ENCODE results near the gene EXOG. TPM values are rescaled to one million over a fixed set of nuclear protein-coding genes. Genes with fewer than 3 reads are reported as not detected.

EXOG gene
- total RNA-seq, 1 donor from 2014 or later: 20.8 TPM

- H3K27ac Mint-ChIP-seq: no peak overlapping the region
- H3K4me1 Mint-ChIP-seq: no peaks in the 10 kb centered on the region
- H3K4me3 Mint-ChIP-seq: no peak overlapping the region
- H3K36me3 Mint-ChIP-seq (ENCODE audit: low read depth): no peaks in the 10 kb centered on the region
- H3K27me3 Mint-ChIP-seq: peaks cover 2% of the 10 kb centered on the region
- no peak for DNase-seq
- no peaks in the 10 kb centered on the region for H3K9me3 Mint-ChIP-seq
- intact Hi-C loops (cut with micrococcal nuclease): no loop called here
Measured at GRCh38 chr3:38549486-38549885, 53.3 kb downstream of the EXOG start.

DNA sequence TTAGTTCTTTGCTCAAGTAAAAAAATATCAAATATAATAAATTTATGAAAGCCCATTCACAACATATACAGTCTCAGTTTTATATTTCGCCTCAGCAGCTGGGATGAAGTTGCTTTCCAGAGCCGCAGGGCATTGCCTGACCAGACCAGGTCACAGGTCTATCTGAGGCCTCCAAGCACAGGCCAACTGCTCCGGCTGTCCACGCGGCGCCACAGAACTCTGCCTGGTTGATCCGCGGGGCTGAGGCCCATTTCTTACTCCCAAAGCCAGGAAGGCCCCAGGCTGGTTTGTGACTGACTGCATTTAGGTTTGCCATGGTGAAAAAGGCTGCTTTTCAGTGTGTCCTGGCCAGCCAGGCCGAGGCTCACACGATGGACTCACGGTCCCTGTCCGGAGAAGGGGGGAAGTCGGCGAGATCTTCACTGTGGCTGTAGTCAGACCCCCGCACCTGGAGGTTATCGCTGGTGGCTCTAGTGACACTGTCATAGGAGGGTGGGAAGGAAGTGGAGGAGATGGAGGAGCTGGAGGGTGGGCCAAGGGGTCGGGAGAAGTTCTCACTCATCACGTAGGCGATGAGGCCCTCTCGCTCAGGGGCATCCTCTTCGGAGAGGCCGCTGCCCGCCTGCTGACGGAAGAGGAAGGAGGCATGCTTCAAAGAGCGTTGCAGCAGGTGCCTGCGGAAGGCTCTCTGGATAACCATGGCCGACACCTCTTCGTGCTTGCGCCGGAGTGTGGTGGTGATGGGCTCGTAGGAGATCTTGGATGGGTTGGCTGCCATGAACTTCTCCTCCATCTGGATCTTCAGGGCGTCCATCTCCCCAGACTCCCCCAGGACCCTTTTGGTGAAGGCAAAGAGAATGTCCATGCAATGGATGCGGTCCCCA is 54.1 kb downstream of the EXOG start:
- peaks cover 2% of the 10 kb centered on the region for H3K27me3 Mint-ChIP-seq
- no peaks in the 10 kb centered on the region for H3K9me3 Mint-ChIP-seq
- intact Hi-C loops (cut with micrococcal nuclease): no loop called here
- no peak for DNase-seq
- no peaks in the 10 kb centered on the region for H3K4me1 Mint-ChIP-seq
- no peak overlapping the region for H3K4me3 Mint-ChIP-seq
- H3K27ac Mint-ChIP-seq: no peak overlapping the region
- H3K36me3 Mint-ChIP-seq (ENCODE audit: low read depth): no peaks in the 10 kb centered on the region

DNA sequence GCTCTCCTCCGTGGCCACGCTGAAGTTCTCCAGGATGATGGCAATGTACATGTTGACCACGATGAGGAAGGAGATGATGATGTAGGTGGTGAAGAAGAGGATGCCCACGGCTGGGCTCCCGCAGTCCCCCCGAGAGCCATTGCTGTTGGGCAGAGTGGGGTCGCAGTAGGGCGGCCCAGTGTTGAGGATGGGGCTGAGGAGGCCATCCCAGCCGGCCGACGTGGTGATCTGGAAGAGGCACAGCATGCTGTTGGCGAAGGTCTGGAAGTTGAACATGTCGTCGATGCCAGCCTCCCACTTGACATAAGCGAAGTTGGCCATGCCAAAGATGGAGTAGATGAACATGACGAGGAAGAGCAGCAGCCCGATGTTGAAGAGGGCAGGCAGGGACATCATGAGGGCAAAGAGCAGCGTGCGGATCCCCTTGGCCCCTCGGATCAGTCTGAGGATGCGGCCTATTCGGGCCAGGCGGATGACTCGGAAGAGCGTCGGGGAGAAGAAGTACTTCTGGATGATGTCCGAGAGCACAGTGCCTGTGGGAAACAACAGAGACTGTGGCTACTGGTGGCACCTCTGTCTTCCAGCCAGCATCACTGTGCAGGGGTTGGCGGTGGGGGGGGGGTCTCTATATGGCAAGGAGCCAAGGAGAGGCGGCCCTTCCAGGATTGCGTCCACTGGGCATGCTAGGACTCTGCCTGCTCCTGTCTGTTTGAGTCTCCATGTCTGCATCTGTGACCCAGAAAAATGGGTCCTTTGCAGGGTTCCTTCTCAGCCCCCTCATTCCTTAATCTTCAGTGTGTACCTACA is 55.1 kb downstream of the EXOG start:
- intact Hi-C loops (cut with micrococcal nuclease): no loop called here
- H3K4me3 Mint-ChIP-seq: no peak overlapping the region
- H3K36me3 Mint-ChIP-seq (ENCODE audit: low read depth): no peaks in the 10 kb centered on the region
- no peaks in the 10 kb centered on the region for H3K4me1 Mint-ChIP-seq
- DNase-seq: no peak
- no peak overlapping the region for H3K27ac Mint-ChIP-seq
- peaks cover 4% of the 10 kb centered on the region for H3K27me3 Mint-ChIP-seq
- H3K9me3 Mint-ChIP-seq: no peaks in the 10 kb centered on the region

DNA sequence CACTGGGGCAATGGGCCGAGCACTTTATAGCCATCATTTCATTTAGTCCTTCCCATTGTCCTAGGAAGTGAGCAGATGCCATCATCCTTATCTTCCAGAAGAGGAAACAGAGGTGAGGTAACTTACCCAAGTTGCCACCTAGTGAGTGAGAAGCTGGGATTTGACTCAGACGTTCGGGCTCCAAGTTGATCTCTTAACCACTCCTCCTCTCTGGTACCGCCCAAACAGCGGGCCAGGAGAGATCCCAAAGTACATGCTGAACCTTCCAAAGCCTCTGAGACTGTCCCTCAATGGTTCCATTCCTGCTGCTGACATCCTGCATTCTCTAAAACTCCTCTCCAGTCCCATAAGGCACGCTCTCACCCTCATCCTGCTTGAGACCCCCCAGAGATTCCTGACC is 56.2 kb downstream of the EXOG start:
- no peaks in the 10 kb centered on the region for H3K36me3 Mint-ChIP-seq (ENCODE audit: low read depth)
- peaks cover 2% of the 10 kb centered on the region for H3K27me3 Mint-ChIP-seq
- H3K4me1 Mint-ChIP-seq: no peaks in the 10 kb centered on the region
- no peaks in the 10 kb centered on the region for H3K9me3 Mint-ChIP-seq
- DNase-seq: no peak
- H3K4me3 Mint-ChIP-seq: no peak overlapping the region
- intact Hi-C loops (cut with micrococcal nuclease): no loop called here
- H3K27ac Mint-ChIP-seq: no peak overlapping the region

DNA sequence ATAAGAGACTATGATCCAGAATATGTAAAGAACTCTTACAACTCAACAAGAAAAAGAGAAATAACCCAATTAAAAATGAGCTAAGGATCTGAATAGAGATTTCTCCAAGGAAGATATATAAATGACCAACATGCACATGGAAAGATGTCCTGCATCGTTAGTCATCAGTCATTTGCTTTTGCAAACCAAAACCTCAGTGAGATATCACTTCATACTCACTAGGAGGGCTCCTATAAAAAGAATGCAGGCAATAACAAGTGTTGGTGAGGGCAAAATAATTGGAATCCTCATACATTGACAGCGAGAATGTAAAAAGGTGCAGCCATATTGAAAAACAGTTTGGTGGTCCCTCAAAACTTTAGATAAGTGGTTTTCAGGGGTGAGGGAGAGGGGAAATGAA is 56.9 kb downstream of the EXOG start:
- H3K4me1 Mint-ChIP-seq: no peaks in the 10 kb centered on the region
- no peak overlapping the region for H3K27ac Mint-ChIP-seq
- no peaks in the 10 kb centered on the region for H3K9me3 Mint-ChIP-seq
- DNase-seq: no peak
- H3K36me3 Mint-ChIP-seq (ENCODE audit: low read depth): no peaks in the 10 kb centered on the region
- no peak overlapping the region for H3K4me3 Mint-ChIP-seq
- H3K27me3 Mint-ChIP-seq: peaks cover 4% of the 10 kb centered on the region
- intact Hi-C loops (cut with micrococcal nuclease): no loop called here

DNA sequence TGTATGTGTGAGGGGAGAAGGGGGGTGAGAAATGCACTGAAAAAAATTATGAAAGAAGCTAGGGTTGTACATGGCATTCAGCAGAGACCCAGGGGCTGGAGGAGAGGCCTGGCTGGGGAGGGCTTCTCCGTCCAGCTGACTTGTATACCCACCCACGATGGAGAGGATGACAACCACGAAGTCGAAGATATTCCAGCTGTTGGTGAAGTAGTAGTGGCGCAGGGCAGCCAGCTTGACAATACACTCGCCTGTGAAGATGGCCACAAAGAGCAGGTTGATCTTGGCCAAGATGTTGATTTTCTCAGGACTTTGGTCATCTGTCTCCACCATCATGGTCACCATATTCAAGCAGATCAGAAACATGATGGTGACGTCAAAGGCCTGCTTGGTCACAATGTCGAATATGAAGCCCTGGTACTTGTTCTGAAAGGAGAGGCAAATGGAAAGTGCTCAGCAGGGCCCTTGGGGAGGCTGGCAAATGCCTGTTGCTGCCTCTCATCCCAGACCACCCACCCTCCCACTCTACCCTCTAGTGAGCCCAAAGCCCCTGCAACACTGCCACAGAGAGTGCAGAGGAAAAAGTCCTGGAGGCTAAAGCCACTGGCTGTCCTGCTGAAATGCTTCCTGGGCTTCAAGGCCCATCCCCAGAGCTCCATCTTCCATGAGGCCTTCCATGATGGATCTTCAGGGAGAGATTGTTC is 58.1 kb downstream of the EXOG start:
- Mint-ChIP-seq H3K4me3 (no peak overlapping the region), H3K27ac (no peak overlapping the region), H3K9me3 (no peaks in the 10 kb centered on the region), H3K27me3 (peaks cover 4% of the 10 kb centered on the region), H3K36me3 (ENCODE audit: low read depth) (no peaks in the 10 kb centered on the region), H3K4me1 (no peaks in the 10 kb centered on the region)
- intact Hi-C loops (cut with micrococcal nuclease): no loop called here
- DNase-seq: no peak

DNA sequence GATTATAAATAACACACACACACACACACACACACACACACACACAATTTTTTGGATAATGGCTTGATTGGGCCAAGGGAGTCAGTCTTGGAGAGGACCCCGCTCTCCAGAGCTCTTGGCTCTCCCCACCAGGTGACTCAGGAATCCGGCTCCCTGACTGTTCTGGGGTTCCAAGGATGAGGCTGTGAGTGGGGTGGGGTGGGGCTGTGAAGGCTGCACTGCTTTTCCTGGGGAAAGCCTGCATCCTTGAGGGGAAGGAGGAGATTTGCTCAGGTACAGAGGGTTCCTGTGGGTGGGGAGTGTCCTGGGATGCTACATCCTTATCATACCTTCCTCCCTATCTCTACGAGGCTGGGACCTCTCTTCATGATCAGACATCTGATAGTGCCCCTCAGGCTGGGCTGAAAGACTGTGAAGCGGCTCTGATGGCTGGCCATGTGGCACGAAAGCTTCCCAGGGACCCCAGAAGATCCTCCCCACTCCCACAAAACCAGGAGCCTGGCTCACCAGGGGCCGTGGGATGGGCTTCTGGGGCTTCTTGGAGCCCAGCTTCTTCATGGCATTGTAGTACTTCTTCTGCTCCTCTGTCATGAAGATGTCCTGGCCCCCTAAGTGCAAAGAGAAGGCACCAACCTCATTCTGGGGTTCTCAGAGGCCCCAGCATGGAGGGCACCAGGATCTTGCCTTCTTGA is 59.2 kb downstream of the EXOG start:
- Mint-ChIP-seq H3K27me3 (peaks cover 4% of the 10 kb centered on the region), H3K4me1 (no peaks in the 10 kb centered on the region), H3K27ac (no peak overlapping the region), H3K9me3 (no peaks in the 10 kb centered on the region), H3K4me3 (no peak overlapping the region), H3K36me3 (ENCODE audit: low read depth) (no peaks in the 10 kb centered on the region)
- intact Hi-C loops (cut with micrococcal nuclease): no loop called here
- DNase-seq: no peak

DNA sequence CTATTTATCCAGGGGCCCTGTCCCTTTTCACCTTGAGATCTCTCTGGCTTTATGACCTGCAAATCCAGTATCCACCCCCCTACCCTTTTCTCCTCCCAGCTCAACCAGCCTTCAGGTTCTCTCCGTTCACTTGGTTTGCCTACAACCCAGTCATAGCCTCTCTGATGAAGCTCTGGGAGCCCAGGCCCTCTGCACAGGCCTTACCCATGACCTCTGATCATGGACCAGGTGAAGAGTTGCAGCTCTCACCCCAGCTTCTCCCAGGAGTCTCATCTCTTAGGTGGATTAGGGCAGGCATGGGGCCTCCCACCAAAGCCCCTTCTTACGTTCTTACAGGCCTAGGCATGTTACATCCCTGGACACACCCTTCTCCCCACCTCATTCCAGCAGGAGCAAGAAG is 59.8 kb downstream of the EXOG start:
- Mint-ChIP-seq H3K27ac (no peak overlapping the region), H3K27me3 (peaks cover 4% of the 10 kb centered on the region), H3K4me1 (no peaks in the 10 kb centered on the region), H3K36me3 (ENCODE audit: low read depth) (no peaks in the 10 kb centered on the region), H3K4me3 (no peak overlapping the region), H3K9me3 (no peaks in the 10 kb centered on the region)
- DNase-seq: no peak
- intact Hi-C loops (cut with micrococcal nuclease): no loop called here

GRCh38 chr3:38556640-38557358 is 60.7 kb downstream of the EXOG start:
- intact Hi-C loops (cut with micrococcal nuclease): no loop called here
- H3K36me3 Mint-ChIP-seq (ENCODE audit: low read depth): no peaks in the 10 kb centered on the region
- no peak overlapping the region for H3K4me3 Mint-ChIP-seq
- peaks cover 4% of the 10 kb centered on the region for H3K27me3 Mint-ChIP-seq
- no peaks in the 10 kb centered on the region for H3K9me3 Mint-ChIP-seq
- H3K4me1 Mint-ChIP-seq: no peaks in the 10 kb centered on the region
- no peak overlapping the region for H3K27ac Mint-ChIP-seq
- no peak for DNase-seq

DNA sequence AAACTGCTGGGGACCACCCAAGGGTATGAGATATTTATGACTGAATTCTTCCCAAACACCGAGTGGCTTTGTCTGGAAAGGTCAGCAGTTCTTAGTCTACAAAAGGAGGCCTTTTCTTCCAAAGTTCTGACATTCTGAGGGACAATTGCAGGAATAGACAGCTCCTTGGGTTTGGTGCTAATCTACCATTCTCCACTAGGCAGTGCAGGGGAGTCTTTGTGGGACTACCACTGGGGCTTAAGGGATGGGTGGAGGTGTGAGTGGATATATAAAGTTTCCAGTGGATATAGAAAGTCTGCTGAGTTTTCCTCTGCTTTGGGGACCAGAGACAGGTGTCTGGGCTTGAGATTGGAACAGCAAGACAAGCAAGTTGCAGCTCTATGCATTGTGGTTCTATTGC is 62.7 kb downstream of the EXOG start:
- no peak for DNase-seq
- no peaks in the 10 kb centered on the region for H3K4me1 Mint-ChIP-seq
- no peaks in the 10 kb centered on the region for H3K9me3 Mint-ChIP-seq
- H3K36me3 Mint-ChIP-seq (ENCODE audit: low read depth): no peaks in the 10 kb centered on the region
- H3K4me3 Mint-ChIP-seq: no peak overlapping the region
- intact Hi-C loops (cut with micrococcal nuclease): no loop called here
- H3K27me3 Mint-ChIP-seq: peaks cover 4% of the 10 kb centered on the region
- no peak overlapping the region for H3K27ac Mint-ChIP-seq

DNA sequence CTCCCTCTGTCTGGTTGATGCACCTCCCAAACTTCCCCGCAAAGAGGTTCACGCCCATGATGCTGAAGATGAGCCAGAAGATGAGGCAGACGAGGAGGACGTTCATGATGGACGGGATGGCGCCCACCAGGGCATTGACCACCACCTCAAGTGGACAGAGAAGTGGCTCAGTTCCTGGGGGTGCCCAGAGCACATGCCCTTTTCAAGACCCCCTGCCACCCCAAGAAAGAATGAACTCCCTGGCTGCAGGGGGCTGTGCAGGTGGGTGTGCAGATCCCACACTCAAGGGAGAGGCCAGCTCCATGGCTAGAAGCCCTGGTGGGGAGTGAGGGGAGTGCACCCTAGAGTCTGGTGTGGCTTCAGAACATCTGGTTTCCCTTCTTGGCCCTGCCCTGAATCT is 64.1 kb downstream of the EXOG start:
- H3K9me3 Mint-ChIP-seq: no peaks in the 10 kb centered on the region
- H3K36me3 Mint-ChIP-seq (ENCODE audit: low read depth): no peaks in the 10 kb centered on the region
- intact Hi-C loops (cut with micrococcal nuclease): no loop called here
- no peak for DNase-seq
- no peak overlapping the region for H3K27ac Mint-ChIP-seq
- H3K4me3 Mint-ChIP-seq: no peak overlapping the region
- no peaks in the 10 kb centered on the region for H3K4me1 Mint-ChIP-seq
- peaks cover 4% of the 10 kb centered on the region for H3K27me3 Mint-ChIP-seq

DNA sequence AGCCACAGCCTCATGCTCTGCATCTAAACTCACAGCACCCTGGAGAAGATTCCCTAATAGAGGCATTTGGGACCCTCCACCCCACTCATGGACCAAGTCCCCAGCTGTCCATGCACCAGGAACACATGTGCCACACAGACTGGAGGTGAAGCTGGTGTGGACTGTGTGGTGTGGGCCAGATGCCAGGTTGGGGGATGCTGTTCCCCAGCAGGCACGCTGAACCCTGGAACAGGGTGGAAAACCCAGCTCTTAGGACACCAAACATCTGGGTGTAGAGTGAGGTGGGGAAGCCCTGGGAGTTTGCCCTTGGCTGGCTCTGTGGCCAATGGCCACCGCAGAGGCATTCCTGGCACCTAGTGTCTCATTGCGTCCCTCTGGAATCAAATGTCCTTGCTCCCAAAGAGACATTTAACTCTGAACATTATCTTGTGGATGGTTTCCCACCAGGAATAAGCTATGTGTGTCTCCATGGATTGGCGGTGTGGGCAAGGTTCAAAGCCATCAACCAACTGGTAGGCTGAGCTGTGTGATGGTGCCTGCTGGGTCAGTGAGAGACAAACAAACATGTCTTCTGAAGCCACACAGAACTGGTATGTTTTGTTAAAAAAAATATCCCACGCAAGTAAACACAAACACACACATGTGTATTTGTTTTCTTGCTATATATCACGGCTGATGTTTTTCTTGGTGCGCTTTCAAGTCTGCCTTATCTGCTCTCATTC is 65.0 kb downstream of the EXOG start:
- Mint-ChIP-seq H3K9me3 (no peaks in the 10 kb centered on the region), H3K36me3 (ENCODE audit: low read depth) (no peaks in the 10 kb centered on the region), H3K4me3 (no peak overlapping the region), H3K27ac (no peak overlapping the region), H3K27me3 (peaks cover 1% of the 10 kb centered on the region), H3K4me1 (no peaks in the 10 kb centered on the region)
- intact Hi-C loops (cut with micrococcal nuclease): no loop called here
- no peak for DNase-seq
